GM23248 (cell line): ENCODE results near the gene SEPTIN6.

ENCODE experiments used
- EZH2 ChIP-seq: fragments of 200-600 bp; sonication (generic); IDR thresholded peaks from 2 replicates; pipeline ENCODE4 v1.6.1; 2018; ENCODE audit warnings: antibody characterized with exemption, mild to moderate bottlenecking; ENCODE audit not compliant: insufficient read depth, poor library complexity, severe bottlenecking
- EZH2phosphoT487 ChIP-seq: fragments of 200-600 bp; sonication (generic); IDR thresholded peaks from 2 replicates; pipeline ENCODE4 v1.6.1; 2018; ENCODE audit warnings: antibody characterized with exemption, moderate library complexity, mild to moderate bottlenecking, low read depth; ENCODE audit not compliant: insufficient read depth

DNA sequence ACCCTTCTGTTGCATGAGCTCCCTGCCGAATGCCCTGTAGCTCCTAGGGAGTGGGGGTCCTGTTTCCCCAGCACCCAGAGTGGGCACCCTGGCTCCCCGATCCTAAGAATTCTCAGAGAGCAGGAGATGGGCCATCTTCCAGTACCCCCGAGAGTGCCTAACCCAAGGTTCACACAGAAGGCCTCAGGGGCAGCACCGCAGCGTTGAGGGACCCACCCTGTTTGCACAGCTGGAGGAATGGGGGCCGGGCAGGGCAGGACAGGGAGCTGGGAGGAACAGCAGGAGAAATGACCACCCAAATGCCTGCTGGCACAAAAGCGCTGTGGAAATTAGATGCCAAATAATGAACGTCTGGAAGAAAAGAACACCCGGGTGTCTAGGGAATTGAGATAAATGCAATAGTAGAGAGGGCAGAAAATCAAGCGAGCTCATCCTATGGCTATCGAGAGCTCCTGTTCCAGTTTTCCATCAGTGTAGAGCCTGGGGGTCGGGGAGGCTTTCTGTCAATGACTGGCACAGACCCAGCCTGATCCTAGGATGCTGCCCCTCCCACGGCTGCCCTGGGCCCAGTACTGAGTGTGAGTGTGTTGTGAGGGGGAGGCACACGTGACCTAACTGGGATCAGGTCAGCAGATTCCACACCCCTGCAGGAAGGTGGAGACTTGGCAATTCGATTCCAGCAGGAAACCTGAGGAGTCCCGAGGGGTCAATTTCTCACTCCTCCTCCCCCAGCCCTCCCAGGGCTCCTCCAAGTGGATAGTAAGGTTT is 25.7 kb downstream of the SEPTIN6 start:
- no peak for TF ChIP-seq EZH2phosphoT487
- no peak for TF ChIP-seq EZH2
